ENCODE data around the gene ZNF33A.
"Not testable (repeated sequence)": the region's sequence is repeated elsewhere in the genome, so short reads cannot be mapped to it uniquely, and the experiment has no call there.

ZNF33A gene

DNA sequence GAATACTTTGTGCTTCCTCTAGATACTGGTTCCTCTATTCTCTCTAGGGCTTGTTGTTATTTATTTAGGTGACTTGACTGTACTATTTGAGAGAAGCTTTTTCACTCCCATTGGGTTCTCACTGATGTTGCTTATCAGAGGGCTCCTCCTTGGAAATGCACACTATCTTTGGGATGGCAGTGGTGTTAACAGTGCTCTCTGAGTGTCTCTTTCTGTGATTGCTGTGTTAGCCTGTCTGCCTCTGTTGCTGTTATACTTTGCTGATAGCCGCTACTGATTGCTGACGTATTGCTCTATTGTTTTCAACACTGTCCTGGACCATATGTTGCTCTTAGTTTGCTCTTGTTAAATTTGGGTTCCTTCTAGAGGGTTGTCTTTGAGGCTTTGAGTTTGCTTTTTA lies 34.7 kb downstream of the ZNF33A start:
- no peak for DNase-seq (ENCODE audit: low read depth in 3 of 3)

DNA sequence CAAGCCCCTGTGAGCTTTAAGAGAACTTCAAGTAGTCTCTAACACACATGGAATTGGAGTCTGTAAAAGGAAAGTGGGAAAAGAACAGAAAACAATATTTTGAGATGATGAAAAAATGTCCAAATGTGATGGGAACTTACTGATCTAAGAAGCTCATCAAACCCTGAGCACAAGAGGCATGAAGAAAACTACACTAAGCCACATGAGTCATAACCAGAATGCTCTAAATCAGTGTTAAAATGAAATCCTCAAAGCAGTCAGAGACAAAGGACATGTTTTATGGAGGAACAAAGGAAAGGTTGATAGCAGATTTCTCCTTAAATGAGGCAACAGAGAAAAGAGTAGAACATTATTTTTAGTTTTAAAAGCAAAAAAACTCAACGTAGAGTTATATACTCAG lies 37.2 kb downstream of the ZNF33A start:
- no peak for DNase-seq (ENCODE audit: low read depth in 3 of 3)

DNA sequence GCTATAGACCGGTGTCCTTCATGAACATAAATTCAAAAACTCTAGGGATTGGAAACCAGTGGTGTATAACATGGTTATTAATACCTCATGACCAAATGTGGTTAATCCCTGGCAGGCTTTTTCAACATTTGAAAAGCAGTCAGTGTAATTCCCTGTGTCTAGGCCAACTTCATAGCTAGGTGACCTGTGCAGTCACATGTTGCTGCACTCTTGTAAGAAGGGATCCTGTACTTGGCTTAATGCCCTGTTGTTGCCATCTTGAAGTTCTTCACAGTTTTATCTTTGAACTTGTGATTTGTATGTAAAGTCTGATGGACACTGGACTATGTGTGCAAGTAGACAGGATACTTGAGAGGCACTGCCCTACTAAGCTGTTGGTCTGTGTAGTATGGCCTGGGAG lies 39.7 kb downstream of the ZNF33A start:
- DNase-seq (ENCODE audit: low read depth in 3 of 3), result no peak

DNA sequence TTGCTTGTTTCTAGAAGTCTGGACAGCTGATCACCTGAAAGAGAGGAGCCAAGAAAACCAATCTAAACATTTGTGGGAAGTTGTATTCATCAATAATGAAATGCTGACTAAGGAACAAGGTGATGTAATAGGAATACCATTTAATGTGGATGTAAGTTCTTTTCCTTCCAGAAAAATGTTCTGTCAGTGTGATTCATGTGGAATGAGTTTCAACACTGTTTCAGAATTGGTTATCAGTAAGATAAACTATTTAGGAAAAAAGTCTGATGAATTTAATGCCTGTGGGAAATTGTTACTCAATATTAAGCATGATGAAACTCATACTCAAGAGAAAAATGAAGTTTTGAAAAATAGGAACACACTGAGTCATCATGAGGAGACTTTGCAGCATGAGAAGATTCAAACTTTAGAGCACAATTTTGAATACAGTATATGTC lies 43.9 kb downstream of the ZNF33A start:
- DNase-seq (ENCODE audit: low read depth in 3 of 3), result no peak

DNA sequence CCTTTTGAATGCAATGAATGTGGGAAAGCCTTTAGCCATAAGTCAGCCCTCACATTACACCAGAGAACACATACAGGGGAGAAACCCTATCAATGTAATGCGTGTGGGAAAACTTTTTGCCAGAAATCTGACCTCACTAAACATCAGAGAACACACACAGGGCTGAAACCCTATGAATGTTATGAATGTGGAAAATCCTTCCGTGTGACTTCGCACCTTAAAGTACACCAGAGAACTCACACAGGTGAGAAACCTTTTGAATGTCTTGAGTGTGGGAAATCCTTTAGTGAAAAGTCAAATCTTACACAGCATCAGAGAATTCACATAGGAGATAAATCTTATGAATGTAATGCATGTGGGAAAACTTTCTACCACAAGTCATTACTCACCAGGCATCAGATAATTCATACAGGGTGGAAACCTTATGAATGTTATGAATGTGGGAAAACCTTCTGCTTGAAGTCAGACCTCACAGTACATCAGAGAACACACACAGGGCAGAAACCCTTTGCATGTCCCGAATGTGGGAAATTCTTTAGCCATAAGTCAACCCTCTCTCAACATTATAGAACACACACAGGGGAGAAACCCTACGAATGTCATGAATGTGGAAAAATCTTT lies 44.9 kb downstream of the ZNF33A start:
- not testable (repeated sequence) for DNase-seq (ENCODE audit: low read depth in 3 of 3)

DNA sequence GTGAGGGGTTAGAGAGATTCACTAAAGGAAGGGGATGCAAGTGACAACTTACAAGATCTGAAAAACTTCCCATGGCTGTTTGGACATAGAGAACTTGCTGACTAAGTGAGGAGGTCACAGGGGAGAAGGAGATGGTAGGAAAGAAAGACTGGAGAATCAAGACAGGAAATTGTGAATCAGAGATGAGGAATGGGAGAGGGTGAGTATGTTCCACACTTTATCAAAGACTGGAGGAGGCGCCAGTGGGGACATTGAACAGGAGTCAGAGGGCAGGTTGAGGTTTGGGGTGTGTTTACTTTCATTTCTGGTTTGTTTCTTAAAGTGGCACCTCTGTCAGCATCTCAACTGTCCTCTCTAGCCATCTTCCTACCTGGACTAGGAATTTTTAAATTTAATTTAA lies 59.2 kb downstream of the ZNF33A start:
- not testable (repeated sequence) for DNase-seq (ENCODE audit: low read depth in 3 of 3)

DNA sequence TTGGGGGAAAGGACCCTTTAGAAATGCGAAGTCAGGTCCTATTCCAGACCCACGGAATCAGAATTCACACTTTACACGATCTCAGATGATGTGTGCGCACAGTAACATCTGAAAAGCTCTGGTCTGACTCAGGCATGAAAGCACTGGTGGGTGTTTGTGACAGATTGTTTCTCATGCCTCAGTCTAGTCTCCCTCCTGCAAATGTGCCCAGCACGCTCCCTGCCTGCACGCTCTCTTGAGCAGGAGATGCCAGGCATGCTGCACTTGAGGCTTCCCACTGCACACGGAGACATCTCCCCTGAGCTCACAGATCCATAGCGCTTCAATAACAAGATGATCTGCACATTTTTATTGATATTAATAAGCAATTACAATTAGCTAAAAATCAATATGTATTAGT lies 60.0 kb downstream of the ZNF33A start:
- DNase-seq (ENCODE audit: low read depth in 3 of 3), result no peak

DNA sequence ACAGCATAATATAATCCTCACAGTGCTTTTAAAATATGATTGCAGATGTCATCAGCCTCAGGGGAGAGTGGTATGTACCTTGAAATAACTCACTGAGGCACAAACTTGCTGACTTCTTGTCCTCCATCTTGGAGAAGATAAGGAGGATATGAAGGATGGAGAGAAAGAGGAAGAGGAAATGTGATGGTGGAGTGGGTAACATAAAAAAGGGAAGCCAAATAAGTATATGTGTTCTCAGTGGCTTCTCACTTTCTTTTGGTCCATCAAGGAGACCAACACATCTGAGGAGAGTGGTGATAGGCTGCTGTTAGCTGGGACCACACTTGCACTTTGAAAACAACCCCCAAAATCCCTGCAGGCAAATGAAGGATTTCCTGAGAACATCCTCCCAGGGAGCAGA lies 62.1 kb downstream of the ZNF33A start:
- DNase-seq (ENCODE audit: low read depth in 3 of 3), result no peak

DNA sequence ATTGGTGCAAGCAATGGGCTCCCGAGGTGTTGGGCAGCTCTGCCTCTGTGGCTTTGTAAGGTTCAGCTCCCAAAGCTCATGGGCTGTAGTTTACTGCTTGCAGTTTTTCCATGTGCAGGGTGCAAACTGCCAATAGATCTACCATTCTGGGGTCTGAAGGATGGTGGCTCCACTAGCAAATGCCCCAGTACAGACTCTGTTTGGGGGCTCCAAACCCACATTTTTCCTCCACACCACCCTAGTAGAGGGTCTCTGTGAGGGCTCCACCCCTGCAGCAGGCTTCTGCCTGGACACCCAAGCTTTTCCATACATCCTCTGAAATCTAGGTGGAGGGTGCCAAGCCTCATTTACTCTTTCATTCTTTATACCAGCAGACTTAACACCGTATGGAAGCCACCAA lies 66.2 kb downstream of the ZNF33A start:
- DNase-seq (ENCODE audit: low read depth in 3 of 3), result no peak

DNA sequence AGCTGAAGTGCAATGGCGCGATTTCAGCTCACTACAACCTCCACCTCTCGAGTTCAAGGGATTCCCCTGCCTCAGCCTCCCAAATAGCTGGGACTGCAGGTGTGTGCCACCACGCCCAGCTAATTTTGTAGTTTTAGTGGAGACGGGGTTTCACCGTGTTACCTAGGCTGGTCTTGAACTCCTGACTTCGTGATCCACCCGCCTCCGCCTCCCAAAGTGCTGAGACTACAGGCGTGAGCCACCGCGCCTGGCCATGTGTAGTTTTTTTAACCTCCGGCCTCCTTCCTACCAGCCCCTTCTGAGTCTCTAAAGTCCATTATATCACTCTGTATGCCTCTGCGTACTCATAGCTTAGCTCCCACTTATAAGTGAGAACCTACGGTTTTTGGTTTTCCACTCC lies 82.8 kb downstream of the ZNF33A start:
- DNase-seq (ENCODE audit: low read depth in 3 of 3), result not testable (repeated sequence)

DNA sequence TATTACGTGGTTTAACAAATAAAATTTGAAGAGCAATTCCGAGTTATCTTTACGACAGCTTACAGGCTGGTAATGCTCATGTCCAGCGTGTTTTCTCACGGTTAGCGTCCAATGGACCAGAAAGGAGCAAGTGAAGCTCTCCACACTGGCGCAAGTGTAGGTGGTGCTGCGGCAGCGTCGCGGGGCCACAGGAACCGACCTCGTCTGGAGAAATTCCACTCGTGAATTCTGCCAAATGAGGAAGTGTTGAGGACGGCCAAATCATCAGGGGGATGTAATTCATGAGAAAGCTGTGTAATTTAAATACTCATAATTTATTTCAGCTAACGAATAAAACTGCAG lies 83.3 kb downstream of the ZNF33A start:
- no peak for DNase-seq (ENCODE audit: low read depth in 3 of 3)

DNA sequence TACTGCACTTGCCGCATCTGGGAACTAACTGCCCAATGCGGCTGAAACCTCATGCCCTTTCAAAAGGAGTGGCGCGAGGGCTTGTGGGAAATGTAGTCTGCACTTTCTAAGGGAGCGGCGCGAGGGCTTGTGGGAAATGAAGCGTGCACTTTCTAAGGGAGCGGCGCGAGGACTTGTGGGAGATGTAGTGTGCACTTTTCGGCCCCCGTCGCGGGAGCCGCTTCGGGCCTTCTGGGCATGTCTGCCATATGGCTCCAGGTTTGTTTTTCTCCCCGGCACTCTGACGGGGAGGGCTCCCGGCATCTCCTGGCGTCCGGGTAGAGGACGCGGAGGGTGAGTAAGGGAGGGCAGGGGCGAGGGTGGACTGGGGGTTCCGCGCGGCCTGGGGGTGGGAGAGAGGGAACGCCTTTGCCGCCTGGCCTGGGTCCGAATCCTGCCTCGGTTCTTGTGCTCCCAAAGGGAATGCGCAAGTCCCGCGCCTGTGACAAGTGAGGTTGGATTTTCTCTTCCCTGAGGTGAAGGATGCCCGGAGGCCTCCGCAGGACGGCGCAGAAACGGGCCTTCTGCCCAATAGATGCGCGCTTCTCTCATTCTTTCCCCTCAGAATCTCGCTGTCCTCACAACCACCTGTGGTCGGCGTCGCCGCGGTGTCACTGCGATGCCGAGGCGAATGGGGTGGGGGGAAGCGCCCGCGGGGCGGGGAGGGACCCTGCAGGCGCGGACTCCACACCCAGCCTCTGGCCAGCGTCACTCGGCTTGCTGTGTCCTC lies 83.9 kb downstream of the ZNF33A start, which contains the start of gene ZNF37A:
TSS of gene ZNF37A (plus strand) at position 180 of the 769 bp plus-strand sequence. CDS start 2,281 bp downstream, outside the sequence.
- DNase-seq (ENCODE audit: low read depth in 3 of 3), result peak; percentile 78 to 88 (median 82)

DNA sequence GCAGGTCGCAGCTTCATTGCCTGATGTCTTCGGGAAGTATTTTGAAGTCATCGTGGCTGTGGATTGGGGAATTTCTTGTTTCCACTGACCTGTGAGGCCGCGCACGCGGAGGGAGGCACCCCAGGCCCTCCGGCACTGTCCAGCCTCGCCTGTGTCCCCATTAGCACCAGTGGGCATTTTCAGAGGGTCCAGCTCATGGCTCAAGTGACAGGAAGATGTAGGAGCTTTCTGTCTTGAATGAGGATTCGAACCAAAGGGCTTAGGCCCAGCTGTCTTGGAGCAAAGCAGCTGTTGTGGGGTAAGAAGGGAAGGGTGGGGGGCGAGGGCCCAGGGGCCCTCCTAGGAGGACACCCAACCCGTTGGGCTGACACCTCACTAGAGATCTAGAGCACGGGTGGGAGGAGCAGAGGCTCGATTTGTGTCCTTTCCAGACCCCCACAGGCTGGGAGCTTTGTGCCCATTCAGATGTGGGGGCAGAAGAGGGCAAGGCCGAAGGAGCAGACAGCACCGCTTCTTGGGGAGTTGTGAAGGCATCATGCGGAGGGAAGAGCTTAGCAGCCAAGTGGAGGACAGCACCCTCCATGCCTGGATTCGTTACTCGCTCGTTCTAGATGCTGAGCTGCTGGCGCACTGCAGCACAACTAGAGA lies 84.6 kb downstream of the ZNF33A start:
- peak in 1 of 3 experiments; percentile 0 for DNase-seq (ENCODE audit: low read depth in 3 of 3)

DNA sequence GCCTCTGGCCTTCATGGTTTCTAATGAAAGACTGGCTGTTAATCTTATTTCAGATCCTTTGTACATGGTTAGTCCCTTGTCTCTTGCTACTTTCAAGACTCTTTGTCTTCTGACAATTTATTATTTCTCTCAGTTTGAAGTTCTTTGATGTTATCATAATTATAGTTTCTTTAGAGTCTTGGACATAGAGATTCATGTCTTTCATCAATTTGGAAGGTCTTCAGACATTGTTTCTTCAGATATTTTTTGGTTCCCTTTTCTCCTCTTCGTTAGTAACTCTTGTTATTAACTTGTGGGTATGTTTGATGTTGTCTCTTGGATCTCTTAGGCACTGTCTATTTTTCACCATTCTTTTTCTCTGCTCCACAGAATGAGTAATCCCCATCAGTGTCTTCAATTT lies 92.4 kb downstream of the ZNF33A start:
- DNase-seq (ENCODE audit: low read depth in 3 of 3), result no peak

DNA sequence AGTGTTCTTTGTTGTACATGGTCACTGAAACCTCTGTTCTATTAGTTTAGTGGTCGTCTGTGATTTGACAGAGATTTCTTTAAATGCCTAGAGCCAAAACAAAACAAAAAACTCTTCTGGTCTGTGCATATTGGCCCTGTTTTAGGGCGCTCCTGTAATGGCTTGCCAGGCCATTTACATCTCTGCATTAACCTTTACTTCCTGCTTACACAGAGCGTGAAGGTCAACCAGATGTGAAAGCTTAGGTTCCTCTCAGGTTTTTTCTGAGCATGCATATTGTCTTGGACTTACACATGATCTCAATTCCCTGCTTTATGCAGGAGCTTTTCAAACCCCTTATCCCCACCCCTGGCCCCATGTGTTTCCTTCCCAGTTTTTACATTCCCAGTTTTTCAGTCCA lies 93.3 kb downstream of the ZNF33A start:
- no peak for DNase-seq (ENCODE audit: low read depth in 3 of 3)

DNA sequence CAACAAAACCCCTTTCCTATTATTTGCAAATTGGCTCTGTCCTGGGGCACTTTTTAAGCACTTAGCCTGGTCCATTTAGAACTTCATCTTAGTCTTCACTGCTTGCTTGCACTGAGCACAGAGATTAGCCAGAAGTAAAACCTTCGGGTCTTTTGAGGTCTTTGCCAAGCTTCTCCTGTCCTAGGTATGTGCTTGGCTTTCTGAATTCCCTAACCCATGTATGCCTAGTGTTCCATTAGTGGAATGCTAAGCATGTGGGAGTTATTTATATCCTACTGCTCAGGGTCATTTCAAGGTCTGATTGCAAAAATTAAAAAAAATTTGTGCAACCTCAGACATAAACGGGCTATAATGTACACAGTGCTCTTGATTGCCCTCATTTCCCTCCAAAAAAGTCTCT lies 101.7 kb downstream of the ZNF33A start:
- DNase-seq (ENCODE audit: low read depth in 3 of 3), result no peak

Data from stimulated activated CD4-positive, alpha-beta T cell treated with anti-CD3 and anti-CD28 coated beads, TNF-alpha, amount 100 ng/mL, for 24 hours (primary cell).